HG03342 (cell line): ENCODE results near the gene PTCD2.
"Not testable (repeated sequence)": the region's sequence is repeated elsewhere in the genome, so short reads cannot be mapped to it uniquely, and the experiment has no call there.

ENCODE experiments used
- ATAC-seq: cut with Tn5 transposase; IDR thresholded peaks from one replicate; pipeline ENCODE4 v1.9.1; 2021; ENCODE audit warnings: mild to moderate bottlenecking, moderate library complexity; ENCODE audit not compliant: unreplicated experiment

Gene PTCD2

DNA sequence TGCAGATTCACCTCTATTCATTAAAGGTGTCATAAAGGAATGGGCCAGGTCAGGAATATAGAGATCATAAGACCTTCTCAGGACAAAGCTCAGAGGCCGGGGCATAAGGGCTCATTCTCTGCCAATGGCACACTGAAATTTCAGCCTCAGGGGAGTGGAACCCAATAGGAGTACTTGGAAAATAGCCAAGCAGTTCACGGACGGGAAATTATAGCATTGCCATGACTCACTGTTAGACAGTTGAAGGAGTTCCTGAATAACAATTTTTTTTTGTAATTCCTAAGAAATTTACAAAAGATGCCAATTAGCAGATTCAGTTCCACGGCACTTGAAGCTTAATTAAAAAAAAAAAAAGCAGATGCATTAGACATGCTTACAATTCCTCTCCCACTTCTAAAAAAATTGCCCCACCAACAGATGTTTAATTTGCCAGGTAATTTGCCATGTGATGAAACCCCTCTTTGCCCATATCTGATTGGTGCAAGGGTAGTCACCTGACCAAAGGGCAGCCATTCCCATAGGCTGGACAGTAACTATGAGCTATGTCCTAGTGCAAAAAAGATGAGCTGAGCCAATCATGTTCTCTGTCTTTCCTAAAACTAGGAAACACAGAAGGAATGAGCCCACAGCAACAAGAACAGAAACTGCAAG lies 58.6 kb downstream of the PTCD2 start:
- no peak for ATAC-seq

DNA sequence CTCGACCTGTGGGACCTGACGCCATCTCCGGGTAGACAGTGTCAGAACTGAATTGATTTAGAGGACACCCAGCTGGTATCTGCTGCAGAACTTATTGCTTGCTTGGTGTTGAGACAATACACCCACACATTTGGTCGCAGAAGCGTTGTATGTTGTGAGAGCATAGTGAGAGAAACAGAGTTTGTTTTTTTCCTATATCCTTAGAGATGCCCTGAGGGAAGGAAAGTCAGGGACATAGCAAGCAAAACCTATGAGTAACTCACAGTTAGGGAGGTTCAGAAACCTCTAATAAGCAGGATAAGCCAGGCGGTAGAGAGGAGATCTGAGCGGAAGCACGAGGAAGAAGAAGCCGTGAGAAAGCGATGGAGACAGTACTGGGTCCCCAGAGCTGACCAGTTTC lies 59.8 kb downstream of the PTCD2 start:
- no peak for ATAC-seq

DNA sequence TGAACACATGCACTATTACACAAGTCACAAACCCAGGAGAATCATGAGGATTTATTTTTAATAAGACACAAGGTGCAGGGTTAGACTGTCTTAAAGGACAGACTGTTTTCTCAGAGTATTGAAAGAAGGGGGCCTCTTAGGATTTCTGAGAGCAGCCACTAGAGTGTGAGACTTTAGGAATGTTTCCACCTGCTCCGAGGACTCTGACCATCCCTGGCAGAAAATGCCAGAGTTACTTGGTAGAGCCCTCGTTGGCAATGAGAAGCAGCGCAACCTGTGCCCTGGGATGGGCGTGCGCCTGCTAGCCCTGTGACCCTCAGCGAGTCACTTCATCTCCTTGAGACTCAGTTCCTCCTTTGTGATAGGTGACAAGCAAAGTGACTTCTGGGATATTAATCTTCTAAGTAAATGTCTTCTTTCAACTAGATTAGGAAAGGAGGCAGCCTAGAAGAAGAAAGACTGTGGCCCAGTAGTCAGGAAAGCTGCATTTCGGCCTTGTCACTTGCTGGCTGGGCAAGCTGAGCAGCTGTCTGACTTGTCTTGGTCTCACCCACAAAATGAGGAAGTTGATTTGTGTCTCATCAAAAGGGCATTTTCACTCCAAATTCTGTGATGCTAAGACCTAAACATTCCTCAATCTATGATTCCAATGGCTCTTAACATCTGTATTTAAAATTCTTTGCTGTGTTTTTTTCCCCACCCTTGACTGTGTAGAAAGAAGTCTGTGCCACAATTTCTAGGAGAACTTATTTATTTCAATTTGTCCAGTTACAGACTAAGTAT lies 60.5 kb downstream of the PTCD2 start:
- peak; percentile 48 for ATAC-seq

DNA sequence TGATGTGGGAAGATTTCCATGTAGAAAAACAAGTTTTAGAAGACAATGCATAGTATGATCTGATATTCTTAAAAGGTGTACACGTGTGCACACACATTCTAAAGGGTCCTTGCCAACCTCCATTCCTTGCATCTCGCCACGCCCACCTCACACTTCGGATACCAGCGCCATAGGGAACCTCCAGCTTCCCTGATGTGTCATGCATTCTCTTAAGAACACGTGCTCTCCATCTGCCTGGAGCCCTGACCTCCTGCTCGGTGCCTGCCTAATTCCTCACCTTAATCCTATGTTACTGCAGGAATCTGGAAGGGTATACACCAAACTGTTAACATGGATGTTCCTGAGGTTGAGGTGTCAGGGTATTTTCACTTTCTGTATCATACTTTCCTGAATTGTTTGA lies 63.1 kb downstream of the PTCD2 start:
- ATAC-seq, result no peak

DNA sequence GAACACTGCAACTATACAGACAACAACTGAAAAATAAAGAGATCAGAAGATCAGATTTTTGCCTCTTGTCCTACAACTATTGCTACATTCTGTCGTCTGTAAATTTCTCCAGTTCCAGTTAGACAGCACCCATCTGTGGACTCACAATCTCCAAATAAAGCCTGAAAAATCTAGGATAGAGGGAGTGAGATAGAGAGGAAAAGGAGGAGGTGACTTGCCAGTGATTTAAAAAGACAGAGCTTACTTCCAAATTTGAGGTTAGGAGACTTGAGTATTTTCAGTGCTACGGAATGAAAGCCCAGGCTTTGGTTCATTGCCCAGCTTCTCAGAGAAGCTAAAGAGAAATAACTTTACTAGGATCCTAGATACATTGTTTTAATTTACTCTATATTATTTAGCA lies 63.6 kb downstream of the PTCD2 start:
- no peak for ATAC-seq

DNA sequence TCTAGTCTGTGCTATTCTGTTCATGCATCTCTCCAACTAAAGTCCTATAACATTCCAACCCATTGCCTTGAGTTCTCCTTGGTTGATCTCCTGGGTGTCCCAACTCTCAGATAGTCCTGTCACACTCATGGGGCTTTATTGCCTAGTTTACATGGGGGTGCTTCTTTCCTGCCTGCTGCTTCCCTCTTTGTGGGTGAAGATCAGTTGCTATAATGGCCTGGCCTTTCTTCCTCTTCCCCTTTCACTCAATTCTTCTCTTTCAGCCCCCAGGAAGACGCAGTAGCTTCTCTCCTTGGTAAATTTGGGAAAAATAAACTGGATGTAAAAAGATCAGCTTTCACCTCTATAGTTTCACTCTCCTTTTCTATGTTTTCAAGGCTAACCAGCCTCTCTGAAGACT lies 66.5 kb downstream of the PTCD2 start:
- ATAC-seq, result no peak

DNA sequence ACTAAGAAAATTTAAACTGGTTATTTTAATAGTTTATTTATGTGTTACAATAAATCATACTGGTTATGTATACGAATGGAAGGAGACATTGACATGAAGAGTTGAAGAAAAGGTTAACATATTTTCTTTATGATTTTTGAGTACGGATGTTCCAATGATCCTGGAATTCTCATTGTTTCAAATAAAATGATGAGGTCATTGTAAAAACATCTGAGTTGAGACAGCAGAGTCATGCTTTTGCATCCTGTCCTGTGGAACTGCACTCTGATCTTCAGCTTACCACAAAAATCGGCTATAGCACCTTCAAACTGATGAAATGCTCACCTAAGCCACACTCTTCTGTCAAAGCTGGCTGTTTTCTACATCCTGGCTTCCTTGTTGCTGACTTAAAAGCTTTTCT lies 67.8 kb downstream of the PTCD2 start:
- no peak for ATAC-seq

DNA sequence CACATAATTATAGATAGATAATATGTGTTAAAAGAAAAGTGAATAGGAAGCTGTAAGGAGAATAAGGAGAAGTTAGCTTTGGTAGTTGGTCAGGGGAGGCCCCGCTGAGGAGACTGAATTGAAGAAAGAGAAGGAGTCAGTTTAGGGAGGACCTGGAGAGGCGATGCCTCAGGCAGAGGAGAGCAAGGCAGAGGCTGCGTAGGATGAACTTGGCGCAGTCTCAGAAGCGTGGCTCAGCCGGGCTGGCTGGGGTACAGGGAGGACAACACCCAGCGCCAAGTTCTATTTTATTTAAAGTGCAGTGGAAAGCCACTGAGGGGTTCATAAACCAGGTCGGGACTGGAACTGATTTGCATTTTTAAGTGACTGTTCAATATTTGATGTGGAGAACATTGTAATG lies 68.5 kb downstream of the PTCD2 start:
- no peak for ATAC-seq

DNA sequence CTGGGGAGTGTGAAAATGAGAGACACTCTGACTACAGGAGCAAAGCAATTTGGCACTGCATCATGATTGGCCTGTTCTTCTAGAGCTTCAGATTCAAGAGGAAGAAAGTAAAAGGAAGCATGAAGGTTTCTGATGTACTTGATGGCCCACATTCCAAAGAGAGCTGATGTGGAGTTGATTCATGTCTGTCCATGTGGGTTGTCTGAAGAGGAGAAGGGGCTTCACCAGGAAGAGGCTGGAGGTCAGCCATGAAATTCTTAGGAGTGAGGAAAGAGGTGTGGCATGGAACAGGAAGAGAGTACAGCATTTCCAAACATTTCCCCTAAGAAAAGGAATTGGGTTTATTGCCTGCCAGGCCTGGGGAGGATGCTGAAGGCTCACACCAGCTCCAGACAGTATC lies 70.7 kb downstream of the PTCD2 start:
- no peak for ATAC-seq

DNA sequence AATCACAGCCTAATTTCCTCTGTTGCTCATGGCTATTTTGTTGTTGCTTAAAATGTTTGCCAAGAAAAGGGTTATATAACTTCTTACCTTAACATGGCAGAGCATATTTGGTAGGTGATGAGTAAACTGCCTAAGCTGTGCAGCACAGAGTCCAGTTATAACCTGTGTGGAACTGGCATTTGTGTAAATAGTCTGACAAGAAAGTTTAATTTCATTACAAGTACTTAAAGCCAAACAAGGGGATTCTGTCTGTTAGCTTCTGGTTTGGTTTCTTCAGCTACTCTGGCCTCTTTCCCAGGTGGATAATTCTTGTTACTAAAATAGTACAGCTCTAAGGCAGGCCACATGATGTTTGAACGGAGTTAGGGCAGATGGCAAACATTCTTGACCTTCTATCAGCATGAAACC lies 72.2 kb downstream of the PTCD2 start:
- no peak for ATAC-seq

DNA sequence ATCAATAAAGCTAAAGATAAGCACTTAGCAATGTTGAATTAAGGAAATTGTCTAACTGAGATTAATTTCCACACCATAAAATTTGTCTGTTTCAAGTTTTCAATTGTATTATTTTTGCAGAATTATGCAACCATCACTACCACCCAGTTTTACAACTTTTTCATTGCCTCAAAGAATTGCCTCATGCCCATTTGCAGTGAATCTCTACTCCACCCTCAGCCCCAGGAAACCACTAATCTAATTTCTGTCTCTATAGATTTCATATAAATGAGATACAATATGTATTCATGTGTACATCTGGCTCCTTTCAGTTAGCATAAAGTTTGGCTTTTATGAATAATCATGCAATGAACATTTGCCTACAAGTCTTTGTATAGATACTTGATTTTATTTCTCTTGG lies 72.9 kb downstream of the PTCD2 start:
- no peak for ATAC-seq

DNA sequence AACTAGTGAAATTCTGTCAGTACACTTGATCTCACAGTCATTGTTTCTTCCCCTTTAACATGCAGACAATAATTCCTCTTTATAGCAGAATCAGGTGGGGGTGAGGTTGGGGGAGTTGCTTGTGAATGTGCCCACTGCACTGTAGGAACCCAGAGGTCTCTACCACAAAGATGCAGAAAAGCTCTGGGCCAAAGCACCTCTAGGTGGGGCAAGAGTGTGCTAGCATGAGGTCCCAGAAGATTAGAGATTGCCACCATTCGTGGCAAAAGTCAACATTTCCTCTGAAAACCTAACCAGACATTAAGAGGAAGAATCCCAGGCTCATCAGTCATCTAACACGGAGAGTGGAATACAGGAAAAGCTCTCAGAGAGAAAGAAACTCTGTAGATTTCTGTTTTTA lies 74.5 kb downstream of the PTCD2 start:
- ATAC-seq, result no peak

DNA sequence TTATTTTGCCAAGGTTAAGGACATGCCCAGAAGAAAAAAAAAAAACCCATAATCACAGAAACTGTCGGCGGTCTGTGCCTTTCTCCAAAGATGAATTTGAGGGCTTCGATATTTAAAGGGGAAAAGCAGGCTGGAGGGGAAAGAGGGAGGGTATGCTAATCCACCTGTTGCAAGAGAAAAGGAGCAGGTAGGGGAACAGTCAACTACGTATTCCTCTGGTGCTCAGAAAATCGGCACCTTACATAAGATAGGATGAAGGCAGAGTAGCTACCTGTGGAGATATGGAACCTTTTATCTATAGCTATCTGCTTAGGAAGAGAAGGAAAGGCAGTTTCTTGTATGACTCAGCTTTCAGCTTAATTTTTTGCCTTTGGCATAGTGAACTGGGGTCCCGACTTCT lies 77.7 kb downstream of the PTCD2 start:
- ATAC-seq, result no peak

DNA sequence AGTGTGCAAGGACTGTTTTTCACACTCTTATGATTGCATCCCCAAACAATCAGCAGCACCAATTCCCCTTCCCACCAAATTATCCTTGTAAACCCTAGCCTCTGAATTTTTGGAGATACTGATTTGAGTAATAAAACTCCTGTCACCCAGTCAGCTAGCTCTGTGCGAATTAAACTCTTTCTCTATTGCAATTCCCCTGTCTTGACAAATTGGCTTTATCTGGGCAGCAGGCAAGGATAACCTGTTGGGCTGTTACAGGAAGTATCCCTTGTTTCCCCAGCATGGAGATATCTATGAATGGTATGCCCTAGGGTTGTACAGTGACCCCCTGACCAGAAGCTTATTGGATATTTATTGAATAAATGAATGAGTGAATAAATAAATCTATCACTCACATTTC lies 80.8 kb downstream of the PTCD2 start:
- no peak for ATAC-seq

DNA sequence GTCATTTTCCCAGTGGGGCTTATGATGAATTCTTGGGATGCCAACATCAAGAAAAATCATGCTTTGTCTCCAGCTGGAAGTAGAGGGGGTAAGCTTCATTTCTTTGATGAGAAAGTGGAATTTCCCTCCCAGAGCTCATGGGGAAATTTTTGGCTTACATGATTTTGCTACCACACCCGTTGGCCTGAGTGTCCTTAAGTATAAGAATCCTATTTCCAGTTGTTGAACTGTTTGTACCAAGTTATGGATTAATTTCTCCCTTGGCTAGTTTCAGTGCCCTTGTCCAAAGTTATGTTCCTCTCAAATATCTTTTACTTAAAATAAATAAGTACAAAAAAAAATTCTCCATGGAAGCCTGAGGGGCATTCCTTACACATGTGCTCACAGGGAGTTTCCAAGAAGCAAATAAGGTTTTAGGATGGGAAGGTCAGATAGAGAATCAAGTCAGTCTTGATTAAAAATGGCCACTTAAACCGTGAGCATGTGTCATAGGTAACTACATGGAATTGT lies 82.3 kb downstream of the PTCD2 start:
- ATAC-seq, result no peak

DNA sequence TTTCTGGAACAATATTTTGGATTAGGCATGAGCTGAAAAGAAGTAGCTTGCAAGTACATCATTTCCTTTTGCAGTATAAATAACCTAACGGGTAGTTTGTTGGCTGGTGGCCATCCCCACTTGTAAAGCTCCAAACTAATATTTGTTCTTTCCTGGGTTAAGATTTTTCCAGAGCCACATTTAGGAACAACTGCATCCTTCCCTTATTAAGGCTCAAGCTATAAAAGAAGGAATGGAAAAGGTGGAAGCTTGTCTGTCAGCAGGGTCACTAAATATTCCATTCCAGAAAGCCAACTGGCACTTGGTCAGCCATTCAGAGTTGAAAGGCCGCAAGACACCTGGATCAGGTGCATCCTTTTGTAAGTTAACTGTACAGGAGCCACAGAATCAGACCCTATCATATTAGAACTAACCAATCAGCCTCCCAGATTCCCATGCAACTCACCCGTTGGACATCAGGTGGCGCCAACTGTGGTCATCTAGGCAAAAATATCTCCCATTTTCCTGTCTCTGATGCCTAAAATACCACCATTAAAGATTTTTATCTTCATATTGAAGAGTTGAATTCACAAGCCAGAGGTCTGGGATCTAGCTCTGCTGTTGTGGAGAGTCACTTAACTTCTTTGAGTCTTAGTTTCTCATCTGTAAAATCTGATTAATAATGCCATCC lies 82.9 kb downstream of the PTCD2 start:
- no peak for ATAC-seq

DNA sequence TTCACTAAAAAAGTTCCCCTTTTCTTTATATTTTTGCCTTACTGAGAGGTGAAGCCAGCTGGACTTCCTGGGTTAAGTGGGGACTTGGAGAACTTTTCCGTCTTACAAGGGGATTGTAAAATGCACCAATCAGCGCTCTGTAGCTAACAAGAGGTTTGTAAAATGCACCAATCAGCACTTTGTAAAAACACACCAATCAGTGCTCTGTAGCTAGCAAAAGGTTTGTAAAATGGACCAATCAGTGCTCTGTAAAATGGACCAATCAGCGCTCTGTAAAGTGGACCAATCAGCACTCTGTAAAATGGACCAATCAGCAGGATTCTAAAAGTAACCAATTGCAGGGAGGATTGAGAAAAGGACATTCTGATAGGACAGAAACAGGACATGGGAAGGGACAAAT lies 84.6 kb downstream of the PTCD2 start:
- ATAC-seq, result not testable (repeated sequence)

DNA sequence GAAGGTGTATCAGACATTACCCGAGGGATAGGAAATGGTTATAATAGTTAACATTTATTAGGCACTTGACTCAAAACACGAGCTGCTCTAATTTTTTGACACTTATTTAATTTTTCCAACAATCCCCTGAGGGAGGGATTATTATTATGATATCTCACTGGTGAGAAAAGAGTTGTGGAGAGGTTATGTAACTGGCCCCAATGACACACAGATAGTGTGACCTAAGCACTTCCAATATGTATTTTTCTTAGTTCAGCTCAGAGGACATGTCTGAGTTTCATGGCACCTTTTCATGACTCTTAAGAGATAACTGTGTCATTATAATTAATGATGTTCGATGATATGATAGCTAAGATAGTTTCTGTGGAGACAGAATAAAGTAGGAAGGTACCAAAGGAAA lies 86.9 kb downstream of the PTCD2 start:
- ATAC-seq, result no peak

DNA sequence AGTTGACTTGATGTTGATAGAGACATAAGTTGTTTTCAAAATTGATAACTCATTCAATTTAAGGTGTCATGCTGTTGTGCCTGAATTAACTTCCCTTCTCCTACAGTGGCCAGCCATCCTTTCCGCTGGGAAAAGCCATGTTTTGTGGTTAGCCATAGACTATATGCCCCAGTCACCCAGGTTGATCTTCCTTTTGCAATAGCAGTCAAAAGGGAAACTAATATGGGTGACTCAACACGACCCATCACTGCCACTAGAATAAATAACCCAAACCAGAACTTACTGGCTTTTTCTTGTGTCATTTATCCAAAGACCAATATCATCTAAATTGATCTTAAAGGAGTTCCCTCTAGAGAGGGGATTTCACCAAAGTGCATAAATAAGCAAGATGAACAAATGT lies 87.4 kb downstream of the PTCD2 start:
- ATAC-seq, result no peak

DNA sequence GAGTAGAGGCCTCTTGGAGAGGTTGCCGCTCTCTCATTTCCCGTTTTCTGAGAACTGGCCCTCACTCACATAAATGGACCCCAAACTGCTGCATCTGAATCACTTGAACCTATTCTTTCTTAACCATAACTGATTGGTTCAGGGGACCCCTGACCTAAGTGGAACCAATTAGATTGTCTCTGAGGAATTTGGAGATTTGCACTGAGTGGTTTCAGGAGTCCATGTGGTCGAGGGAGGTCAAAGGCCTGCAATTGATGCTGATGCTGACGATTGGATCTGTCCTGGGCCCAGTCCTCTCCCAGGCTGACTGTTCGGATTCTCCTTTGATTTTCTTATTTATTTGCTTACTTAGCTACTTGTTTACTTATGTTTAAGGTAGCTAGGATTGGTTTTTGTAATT lies 88.0 kb downstream of the PTCD2 start:
- ATAC-seq, result no peak

DNA sequence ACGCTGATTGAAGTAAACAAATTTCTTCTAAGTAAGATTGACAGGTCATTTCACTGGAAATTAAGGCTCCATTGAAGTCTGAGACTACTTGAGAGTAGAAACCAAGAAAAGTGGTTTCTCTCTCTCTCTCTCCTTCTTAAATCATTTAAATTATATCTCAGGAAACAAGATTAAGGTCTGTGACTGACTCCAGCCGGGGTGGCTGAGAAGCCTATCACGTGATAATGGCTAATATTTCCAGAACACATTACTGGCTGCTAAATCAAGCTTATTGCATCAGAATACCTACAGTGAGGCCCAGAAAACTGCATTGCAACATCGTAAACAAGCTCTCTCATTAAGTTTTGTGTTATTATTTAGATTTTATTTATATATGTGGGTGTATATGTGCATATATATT lies 88.4 kb downstream of the PTCD2 start:
- ATAC-seq, result no peak

DNA sequence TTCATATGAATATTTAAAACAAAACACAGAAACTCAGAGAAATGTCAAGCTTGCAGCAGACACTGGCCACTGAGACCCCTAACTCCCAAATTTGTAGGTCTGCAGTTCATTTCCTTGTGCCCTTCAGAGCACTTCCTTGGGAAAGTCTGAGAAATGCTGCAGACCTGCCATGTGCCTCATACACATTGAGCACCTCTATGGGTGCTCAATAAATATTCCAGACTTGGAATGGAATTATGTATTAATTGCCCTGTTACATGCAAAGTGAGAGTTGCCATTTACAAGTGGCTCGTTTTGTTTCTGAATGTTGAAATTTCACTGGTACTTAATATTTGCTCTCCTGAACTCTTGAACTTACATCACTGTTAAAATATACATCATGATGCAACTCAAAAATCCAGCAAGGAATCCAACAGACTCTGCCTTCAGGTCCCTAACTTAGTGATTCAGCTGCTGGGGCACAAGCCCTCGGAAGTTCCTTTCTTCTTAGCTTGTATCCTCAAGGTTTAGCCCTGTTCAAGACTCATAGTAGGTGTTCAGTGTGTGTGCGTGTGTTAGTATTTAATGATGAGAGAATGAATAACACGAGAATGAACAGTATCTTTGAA lies 90.6 kb downstream of the PTCD2 start:
- no peak for ATAC-seq
